Tibial nerve (tissue), 4 donors: ENCODE data around the gene HES6.

Experiments used
- CTCF ChIP-seq, 5 experiments: fragments of 200-600 bp in 3 of 5; fragments of 450-650 bp in 2 of 5; sonication (generic) in 3 of 5; IDR thresholded peaks; one replicate each; pipeline ENCODE4 v1.5.1; 2016 to 2019; ENCODE audit warnings: antibody characterized with exemption in 5 of 5, mild to moderate bottlenecking in 3 of 5, moderate library complexity in 2 of 5
- EP300 ChIP-seq, 2 donors: sonication (generic); formaldehyde crosslinking; IDR thresholded peaks; one replicate each; pipeline ENCODE4 v1.6.1; 2017; ENCODE audit warnings: antibody characterized with exemption in 2 of 2, mild to moderate bottlenecking in 1 of 2
- POLR2A ChIP-seq, 2 donors: fragments of 450-650 bp; IDR thresholded peaks; one replicate each; pipeline ENCODE4 v1.6.1; 2017; ENCODE audit warnings: antibody characterized with exemption in 2 of 2, mild to moderate bottlenecking in 2 of 2, moderate library complexity in 2 of 2

GRCh38 chr2:238237431-238238135 lies 2.3 kb downstream of the HES6 start:
- no peak for TF ChIP-seq CTCF (IDR thresholded peaks at IDR 0.05)
- no peak for TF ChIP-seq POLR2A (IDR thresholded peaks at IDR 0.05)
- TF ChIP-seq EP300 (IDR thresholded peaks at IDR 0.05): no peak
